GM19025 (cell line): Measurements from ENCODE around the gene NKD2.
"Not testable (repeated sequence)": the region's sequence is repeated elsewhere in the genome, so short reads cannot be mapped to it uniquely, and the experiment has no call there.

ENCODE experiments used
- ATAC-seq: cut with Tn5 transposase; IDR thresholded peaks from one replicate; pipeline ENCODE4 v1.9.1; 2021; ENCODE audit warnings: mild to moderate bottlenecking, low read depth, moderate library complexity; ENCODE audit not compliant: unreplicated experiment

The NKD2 gene

DNA sequence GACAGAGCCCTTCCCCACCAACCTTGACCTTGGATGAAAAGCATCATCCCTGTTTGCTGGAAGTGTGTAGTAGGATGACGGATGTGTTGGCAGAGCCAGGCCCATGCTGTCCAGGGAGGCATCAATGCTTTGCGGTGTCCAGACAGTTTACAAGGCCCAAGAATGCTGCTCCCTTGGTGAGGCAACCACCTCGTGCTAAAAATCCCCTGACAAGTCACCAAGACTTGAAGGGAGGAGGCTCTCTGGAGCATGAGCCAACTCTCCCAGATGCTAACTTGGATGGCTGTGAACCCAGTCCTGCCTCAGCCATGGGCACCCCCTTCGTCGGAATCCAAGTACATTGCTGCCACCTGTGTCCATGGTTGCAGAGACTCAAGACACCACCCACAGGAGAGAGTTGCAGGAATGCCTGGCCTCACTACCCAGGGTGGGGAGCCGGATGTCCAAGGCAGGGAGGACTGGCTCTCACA is 9.5 kb upstream of the NKD2 start:
- no peak for ATAC-seq

DNA sequence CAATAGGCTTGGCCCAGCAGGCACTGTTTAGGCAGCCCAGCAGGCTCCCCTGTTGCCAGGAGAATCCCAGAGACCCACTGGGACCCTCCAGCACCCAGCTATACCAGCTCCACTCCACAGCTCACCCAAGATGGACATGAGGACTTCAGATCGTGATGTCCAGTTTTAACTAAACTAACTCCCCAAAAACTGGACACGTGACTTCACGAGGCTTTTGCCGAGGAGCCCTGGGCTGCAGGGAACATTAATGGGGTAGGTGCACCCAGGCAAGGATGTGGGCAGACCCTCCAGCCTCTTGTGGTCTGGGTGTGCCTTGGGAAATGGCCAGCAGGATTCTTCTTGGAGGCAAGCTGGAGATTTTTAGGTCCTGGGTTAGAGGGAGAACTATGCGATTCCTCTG is 8.9 kb upstream of the NKD2 start:
- ATAC-seq, result no peak

DNA sequence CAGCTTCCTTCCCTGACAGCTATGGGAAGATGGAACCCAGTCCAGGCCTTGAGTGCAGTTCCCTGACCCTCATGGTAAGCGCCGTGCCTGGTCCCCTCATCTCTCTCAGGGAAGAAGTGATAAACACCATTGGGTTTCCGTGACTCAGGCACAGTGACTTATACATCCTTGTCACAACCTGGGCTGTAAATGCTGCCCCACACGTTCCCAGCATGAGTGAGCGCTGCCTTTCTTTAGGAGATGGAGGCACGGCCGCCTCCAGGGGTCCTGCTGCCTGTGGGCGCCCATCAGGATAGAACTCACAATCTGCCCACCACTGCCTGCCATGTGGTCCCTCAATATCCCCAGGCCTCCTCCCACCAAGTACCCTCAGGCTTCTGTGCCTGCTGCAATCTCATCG is 8.3 kb upstream of the NKD2 start:
- no peak for ATAC-seq

DNA sequence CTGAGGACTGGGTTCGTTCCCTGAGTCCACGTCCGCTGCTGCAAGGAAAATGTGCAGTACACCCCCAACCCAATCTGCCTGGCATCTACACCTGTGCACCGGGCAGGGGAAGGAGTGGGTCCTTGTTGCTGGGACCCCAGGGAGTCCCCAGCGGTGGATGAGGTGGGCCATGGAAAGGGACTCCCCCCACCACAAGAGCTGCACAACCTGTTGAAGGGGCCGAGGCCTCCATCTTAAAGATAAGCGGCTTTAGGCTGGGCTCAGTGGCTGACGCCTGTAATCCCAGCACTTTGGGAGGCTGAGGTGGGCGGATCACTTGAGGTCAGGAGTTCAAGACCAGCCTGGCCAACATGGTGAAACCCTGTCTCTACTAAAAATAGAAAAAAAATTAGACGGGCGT is 7.8 kb upstream of the NKD2 start:
- not testable (repeated sequence) for ATAC-seq

DNA sequence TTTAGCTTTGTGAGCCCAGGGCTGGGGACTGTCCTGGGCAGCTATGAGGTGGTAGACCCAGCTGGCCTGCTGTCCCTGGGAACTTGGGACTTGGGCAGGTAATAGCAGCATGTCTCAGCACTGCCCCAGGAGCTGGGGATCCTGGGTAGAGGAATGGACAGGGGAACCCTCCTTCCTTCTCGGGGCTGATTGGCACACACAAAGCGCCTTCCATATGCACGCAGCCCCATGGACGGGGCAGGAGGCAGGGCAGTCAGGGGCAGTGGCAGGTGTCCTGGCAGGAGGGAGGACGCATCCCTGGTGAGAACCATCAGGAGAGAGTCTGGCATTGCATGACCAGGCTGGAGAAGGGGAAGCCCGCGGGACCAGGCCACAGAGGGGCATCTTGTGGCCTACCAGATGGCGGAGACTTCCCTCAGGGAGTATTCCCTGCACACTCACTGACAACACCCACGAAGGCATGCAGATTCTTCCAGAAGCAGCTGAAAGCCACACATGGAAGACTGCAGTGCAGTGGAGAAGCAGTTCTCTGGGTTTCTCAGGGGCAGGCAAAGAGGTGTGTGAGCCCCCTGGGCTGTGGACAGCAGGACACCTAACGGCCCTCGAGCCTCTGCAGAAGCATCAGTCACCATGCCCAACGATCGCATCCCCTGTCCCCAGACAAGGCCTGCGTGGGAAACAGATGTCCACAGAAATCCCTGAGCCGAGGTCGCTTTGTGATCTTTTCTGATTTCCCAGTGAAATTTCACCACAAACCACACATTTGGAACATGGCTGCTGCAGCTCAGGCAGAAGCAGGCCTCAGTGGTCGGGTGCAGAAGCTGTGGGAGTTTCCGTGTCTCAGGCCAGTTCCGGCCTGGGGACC is 7.0 kb upstream of the NKD2 start:
- ATAC-seq, result no peak

DNA sequence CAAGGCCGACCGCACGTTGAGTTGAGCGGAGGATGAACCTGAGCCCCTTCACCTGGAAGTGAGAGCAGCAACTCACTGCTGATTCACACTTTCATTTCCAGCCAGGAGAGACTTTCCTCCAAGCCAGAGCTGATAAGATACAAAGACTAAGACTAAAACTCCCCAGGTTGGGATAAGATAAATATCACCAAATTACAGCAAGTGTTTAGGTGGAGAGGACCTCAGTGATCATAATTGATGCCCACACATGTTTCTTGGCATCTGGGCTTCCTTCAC is 6.4 kb upstream of the NKD2 start:
- ATAC-seq, result no peak

DNA sequence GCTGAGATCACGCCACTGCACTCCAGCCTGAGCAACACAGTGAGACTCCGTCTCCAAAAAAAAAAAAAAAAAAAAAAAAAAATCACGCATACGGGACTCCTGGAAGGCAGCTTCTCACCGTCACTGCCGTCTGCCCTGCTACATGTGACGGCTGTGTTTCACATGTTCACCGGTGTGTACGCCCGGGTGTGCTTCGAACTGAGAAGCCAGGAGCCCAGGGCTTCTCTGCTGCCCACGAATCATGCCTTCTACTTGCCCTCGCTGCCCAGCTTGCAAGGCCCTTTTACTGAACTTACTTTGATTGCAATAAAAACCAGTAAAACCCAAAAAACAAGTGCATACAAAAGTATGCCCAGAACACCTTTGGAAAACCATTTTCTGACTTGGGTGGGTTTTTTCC is 5.8 kb upstream of the NKD2 start:
- no peak for ATAC-seq

DNA sequence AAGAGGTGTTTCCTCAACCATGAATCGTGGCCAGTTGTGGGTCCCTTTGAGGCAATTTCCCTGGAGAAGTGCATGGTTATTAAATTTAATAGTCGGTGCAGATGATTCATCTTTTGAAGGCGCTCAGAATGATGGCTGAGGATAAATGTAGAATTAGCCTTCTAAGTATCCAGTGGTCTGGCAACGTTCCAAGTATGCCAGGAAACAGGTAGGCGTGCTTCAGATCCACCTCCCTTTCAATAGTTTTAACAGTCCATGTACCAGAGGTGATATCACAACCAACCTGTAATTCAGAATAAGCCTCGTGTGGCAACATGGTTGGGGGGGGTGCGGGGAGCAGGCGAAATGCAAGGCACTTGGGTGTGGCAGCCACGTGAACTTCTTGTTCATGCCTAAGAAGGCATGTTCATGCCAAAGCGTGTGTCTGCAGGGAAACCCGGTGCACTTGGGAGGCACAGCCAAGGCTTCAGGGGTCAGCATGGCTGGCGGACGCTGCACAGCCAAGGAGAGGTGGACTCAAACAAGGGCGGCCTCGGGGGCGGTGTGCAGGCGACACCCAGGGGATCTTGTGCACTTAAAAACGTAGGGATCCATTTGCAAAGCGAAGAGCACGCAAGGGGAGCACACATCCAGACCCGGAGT is 5.2 kb upstream of the NKD2 start:
- ATAC-seq, result no peak

DNA sequence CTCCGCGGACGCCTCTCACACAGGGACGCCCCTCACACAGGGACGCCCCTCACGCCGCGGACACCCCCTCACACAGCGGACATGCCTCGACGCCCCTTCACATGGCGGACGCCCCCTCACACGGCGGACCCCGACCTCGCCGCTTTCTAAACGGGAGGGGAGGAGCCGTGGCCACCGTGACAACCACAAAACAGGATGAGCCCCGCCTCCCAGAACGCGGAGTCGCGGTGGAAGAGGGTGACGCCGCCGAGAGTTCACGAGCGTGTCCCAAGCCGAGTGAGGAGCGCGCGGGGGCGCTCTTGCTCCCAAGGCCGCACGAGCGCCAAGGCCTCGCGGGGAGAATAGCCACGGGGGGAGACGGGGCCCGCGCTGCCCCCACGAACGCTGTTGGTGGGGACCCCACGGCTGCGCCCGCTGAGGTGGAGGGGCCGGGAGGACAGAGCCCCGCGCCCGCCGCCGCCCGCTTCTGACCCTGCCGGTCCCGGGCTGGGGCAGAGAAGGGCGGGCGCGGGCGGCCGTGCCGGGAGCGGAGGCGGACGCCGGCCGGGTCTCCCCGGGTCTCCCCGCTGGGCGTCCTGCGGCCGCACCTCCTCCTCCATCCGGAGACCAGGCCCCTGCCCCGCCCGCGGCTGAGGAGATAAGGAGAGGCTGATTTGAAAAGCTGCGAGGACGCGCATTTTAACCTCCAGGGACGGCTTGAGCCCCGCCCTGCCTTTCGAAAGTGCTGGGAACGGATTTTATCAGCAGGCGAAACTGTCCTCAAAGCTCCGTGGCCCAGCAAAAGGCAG is 3.9 kb upstream of the NKD2 start:
- no peak for ATAC-seq

DNA sequence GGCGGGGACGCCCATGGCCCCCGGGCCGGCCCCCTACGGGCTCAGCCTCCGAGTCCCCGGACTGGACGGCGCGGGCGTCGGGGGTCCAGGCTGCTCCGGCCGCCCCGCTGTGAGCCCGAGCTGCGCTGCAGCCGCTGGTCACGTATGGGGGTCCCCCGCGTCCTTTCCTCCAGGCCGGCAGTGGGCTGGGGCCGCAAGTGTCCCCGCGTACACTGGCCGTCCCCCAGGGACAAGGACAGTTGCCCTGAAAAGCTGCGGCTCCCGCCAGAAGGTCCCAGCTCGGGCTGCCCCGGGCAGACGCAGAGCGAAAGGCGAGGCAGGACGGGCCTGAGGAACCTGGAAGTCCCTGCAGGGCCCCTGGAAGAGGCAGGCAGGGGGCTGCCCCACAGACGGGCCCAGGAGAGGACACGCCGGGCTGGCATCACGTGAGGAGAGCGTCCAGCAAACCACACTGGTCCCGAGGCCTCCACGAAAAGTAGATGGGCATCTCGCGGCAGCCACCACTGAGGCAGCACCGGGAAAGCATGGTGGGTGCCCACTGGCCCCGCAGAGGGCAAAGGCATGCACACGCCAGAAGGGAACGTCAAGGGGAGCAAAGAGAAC is 3.3 kb upstream of the NKD2 start:
- no peak for ATAC-seq

DNA sequence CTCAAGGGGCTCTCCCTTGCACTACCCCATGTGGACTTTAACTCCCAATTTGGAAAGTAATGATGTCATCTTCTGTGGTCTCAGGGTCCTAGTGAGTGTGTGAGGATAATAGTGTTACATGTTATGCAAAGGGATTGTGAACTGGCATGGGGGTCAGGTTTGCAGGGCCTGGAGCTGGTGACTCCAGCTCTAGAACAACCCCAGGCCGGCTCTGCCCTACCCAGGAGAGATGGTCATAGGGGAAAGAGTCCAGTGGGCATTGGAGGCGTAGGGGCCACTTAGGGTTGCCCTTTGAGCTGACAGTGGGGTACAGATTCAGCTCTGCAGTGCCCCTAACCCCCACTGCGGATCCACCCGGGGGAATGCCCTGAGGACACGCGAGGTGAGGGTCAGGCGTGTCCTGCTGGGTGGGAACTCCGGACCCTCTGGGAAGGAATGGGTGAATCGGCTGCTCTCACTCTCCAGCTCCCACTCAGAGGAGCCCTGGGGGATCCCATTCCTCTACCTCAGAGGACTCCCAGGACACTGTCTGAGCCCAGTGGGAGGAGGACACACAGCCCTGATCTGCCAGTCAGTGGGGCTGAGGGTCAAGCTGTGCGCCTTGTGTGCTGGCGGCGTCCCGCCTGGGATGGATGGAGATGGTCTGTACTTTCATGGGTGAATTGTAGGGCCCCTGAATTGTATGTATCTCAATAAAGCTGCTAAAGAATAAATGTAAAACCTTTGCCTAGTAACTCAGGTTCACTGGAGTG is 2.5 kb upstream of the NKD2 start:
- ATAC-seq, result no peak

DNA sequence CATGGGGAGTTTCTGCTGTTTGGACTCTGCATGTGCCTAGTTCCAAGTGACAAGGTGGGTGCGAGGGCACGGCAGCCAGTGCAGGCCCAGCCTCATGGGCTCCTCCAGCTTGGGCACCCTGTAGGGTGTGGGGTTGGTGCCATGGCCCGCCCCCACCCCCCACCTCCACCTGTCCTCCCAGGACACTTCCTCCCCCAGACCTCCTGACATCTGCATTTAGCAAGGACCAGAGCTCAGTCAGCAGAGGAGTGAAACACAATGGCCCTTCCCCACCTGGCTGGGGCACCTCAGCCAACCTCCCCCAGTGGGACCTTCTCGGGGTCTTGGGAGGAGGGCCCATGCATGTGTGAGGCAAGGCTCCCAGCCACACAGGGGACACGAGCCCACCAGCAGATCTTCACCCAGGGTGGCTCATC is 1.9 kb upstream of the NKD2 start:
- ATAC-seq, result no peak

DNA sequence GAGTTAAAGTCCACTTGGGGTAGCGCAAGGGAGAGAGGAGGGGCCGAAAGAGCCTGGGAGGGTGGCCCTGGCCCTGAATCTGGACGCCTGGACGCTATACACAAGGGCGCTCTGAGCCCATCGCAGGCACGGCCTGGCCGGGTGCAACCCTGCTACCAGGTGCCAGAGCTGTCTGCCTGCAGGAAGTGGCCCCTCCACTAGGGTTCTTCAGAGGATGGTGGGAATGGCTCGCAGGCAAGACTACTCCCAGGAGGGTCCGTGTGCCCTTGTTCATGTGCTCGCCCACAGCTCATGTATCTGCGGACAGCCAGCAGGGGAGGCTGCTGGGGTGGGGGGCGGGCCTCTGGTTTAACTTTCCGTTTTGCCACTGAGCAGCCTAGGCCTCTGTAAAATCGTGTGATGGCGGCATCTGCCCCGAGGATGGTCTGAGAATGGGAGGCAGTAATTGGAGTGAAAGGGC is 1.4 kb upstream of the NKD2 start:
- ATAC-seq, result no peak

DNA sequence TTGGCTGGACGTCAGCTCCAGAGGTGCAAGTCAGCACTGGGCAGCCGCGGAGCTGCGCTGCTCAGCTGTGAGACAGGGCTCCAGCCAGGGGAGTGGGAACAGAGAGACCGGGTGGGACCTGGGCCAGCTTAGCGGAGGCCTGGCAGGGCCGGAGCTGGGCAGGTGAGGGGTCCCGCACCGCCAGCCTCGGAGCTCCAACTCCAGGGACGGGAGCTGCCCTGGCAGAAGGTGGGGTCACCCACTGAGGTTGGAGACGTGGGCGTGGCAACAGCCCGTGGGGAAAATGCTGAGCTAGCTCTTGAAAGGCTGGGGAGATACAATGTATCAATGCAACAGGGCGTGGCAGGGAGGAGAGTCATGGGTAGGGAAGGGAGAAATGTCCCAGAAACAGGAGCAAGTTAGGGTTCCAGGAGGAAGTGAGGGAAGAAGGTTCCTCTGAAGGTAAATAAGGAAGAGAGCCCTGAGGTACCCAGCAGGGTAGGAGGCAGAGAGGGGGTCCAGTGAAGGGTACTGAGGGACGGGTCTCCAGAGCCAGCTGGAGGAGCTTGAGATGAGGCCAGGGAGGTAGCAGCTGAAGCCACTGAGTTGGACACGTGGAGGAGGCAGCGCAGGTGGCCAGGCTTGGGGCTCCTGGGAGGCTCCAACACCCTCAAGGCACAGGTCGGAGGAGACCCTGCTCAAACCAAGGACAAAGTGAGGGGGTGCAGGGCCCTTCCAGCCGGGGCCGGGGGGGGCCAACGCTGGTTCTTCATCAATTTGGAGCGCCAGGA is 736 bp upstream of the NKD2 start:
- no peak for ATAC-seq

DNA sequence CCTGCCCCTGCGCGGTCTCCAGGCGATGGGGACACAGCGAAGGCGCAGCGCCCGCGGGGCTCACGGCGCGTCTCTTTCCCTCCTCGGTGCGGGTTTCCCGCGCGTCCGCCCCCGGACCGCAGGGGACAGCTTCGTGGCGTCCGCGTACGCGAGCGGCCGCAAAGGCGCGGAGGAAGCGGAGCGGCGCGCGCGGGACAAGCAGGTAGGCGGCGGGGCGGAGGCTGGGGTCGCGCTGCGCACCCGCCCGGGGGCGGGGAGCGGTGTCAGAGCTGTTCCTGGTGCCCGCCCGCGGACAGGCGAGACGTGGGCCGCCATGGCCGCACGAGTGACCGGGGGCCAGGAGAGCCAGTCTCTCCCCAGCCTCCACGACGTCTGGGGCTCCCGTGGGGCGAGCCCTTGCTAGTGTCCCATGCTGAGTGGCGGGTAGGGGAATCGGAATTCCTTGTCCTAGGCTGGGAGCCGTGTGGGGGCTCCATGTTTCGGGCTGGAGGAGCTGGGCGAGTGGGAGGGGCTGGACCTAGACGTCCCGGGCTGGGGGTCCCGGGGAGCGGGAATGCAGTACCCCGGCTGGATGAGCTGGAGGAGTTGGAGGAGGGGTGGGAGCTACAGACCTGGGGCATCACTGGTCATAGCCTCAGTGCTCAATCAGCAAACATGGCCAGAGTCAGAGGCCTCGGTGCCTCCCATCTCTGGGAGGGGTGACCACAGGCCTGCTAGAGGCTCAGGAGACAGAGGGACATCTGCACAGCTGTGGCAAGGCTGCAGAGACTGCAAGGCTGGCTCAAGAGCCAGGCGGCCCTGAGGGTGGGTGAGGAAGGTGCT is 968 bp downstream of the NKD2 start:
- no peak for ATAC-seq

DNA sequence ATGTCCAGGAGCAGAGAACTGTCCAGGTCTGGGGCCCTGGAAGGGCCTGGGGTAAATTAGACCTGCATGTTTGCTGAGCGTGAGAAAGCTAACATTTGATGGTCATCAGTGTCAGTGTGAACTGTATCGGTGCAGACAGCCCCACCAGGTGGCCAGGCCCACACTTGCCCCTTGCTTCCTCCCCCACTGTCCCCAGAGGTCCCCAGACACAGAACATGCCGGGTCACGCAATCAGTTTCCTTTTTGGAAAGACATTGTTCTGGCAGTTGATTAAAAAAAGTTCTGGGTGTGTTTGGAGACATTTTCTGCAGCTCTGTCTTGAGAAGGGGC is 1.5 kb downstream of the NKD2 start:
- no peak for ATAC-seq

DNA sequence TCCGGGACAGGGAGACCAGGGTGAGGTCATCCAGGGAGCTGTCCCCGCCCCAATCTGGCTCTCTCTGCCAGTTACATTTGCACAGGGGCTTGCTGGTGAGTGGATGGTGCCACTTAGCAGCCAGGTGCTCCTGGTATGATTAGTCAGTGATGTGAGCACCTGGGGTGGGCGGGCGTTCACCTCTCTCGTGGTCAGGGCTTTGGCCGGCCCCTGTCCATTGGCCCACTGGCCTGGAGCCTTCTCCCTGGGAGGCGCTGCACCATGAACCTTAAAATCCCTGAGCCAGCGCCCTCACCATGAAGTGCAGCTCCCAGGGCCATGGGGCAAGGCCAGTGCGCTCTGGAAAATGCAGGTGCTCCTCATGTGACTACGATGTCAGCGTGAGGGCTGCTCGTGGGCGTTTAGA is 2.0 kb downstream of the NKD2 start:
- ATAC-seq, result no peak

DNA sequence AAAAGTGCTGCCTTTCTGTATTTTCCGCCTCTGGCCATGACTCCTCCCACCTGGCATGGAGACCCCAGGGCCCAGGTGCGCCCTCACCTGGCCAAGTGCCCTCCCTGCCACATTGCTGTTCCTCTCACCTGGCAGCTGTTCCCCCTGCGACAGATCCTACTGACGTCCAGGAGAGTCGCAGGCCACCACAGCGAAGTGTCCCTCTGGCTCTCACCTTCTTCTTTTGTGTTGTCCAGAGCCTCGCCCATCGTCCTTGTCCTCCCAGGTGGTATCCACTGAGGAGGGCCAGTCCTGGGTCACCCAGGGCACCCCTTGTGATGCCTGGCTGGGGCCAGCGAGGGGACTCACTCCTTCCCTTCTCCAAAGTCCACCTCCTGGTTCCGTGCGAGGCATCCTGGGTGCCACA is 2.6 kb downstream of the NKD2 start:
- ATAC-seq, result no peak

DNA sequence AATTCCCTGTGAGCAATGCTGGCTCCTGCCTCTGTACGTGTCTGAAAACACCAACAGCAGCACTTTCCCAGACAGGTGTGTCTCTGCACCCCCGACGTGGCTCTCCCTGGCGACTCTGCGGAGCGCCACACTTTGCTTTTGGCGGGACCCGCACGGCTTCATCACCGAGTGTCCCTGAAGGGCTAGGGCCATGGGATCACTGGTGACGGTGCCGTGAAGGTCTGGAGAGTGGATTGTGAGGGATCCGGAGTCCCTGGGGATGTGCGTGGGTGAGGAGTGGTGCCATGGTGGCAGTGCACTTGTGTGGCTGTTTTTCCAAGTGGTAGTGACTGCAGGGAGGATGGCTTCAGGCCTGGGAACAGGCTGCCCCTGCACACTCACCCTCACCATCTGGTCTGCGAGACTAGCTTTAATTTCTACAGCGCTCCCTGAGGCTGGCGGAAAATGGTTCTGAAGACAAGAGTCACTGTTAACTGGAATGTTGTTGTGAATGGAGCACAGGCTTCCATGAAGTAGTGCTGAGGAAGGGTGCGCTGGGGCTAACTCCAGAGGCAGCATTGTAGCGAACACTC is 3.2 kb downstream of the NKD2 start:
- no peak for ATAC-seq
